Epithelial cell of proximal tubule (primary cell): ENCODE results near the gene SHROOM2. TPM values are rescaled to one million over a fixed set of nuclear protein-coding genes. Genes with fewer than 3 reads are reported as not detected.
A peak's percentile ranks its signal among the peaks of the same experiment; 100 is the strongest.

Experiments
- DNase-seq: peaks from one replicate; pipeline ENCODE4 v3.0.0-alpha.2; 2011; ENCODE audit warnings: low read depth
- H3K4me3 ChIP-seq: 2 replicates; pipeline ENCODE4 v1.5.1; 2011; ENCODE audit warnings: low read depth, mild to moderate bottlenecking, low read length
- total RNA-seq: library from RNA; depleted of rRNA; stranded (reverse); fragments of >200 nt; gene quantifications from 2 replicates; pipeline ENCODE4 v1.2.3, GENCODE V29; 2015
- TF ChIP-seq, protein P1 (sequence below): conservative IDR thresholded peaks from 2 replicates; pipeline ENCODE4 v1.5.1; 2012; ENCODE audit warnings: low read depth, mild to moderate bottlenecking, low read length

The SHROOM2 gene
- total RNA-seq, 1 donor from 2014 or later: 8.9 TPM

- no peak for DNase-seq
- no peak overlapping the region for H3K4me3 ChIP-seq
- TF ChIP-seq, protein P1, sequence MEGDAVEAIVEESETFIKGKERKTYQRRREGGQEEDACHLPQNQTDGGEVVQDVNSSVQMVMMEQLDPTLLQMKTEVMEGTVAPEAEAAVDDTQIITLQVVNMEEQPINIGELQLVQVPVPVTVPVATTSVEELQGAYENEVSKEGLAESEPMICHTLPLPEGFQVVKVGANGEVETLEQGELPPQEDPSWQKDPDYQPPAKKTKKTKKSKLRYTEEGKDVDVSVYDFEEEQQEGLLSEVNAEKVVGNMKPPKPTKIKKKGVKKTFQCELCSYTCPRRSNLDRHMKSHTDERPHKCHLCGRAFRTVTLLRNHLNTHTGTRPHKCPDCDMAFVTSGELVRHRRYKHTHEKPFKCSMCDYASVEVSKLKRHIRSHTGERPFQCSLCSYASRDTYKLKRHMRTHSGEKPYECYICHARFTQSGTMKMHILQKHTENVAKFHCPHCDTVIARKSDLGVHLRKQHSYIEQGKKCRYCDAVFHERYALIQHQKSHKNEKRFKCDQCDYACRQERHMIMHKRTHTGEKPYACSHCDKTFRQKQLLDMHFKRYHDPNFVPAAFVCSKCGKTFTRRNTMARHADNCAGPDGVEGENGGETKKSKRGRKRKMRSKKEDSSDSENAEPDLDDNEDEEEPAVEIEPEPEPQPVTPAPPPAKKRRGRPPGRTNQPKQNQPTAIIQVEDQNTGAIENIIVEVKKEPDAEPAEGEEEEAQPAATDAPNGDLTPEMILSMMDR: no peak
Observed at GRCh38 chrX:9906919-9907318, 120.7 kb downstream of the SHROOM2 start.

GRCh38 chrX:9907645-9908387 is 121.6 kb downstream of the SHROOM2 start:
- peak; percentile 4 for DNase-seq
- TF ChIP-seq, protein P1: no peak
- no peak overlapping the region for H3K4me3 ChIP-seq

DNA sequence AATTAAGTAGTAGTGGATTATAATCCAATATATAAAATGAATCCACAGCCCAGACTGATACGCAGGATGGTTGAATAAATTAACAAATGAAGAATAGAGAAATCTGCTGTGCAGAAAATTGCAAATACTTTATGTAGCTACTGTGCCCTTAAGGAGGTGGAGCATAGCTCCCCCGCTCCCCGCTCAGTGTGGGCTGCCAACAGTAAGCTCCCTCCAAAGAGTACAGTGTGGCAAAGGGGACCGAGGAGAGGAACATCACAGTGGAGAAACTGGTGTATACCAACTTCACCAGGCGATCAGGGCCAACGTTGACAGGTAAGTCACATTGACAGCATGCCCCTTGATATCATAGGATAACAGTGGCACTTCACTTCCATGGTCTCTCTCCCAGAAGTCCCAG is 123.0 kb downstream of the SHROOM2 start:
- TF ChIP-seq, protein P1: no peak
- no peak for DNase-seq
- H3K4me3 ChIP-seq: no peak overlapping the region

GRCh38 chrX:9911487-9911886 is 125.3 kb downstream of the SHROOM2 start:
- no peak for DNase-seq
- no peak overlapping the region for H3K4me3 ChIP-seq
- TF ChIP-seq, protein P1: no peak

DNA sequence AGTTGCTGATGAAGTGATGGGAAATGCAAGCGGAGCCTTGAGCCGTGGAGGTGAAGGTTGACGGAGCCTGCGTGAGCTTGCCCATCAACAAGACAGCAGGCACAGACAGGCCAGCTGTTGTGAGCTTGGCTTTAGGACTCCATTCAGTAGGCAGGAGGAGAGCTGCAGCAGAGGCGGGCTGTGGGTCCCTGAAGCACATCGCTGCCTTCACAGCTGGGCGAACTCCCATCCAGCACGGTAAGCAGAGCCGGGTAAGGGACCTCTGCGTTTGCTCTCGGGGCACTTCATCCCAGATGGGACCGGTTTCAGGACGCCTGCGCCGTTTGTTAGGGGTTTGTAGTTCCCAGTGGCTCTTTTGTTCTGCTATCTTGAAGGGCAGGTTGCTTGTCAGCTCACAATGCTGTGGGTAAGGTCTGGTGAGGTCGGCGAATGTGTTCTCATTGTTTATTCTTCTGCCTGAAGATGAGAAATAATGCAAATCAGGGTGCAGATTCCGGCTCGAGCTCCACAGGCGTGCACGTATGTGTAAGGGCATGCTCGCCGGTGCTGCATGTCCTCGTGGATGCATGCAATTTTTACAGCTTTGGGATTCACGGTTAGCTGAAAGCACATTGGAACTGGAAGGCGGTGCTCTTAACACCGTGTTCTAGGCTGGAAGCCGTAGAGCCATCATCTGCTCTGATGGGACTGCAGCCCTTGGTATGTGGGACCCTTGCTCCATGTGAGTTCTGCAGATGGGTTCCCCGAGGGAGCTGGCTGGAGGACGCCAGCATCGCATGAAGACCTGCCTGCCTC is 126.3 kb downstream of the SHROOM2 start:
- TF ChIP-seq, protein P1: no peak
- no peak for DNase-seq
- no peak overlapping the region for H3K4me3 ChIP-seq

DNA sequence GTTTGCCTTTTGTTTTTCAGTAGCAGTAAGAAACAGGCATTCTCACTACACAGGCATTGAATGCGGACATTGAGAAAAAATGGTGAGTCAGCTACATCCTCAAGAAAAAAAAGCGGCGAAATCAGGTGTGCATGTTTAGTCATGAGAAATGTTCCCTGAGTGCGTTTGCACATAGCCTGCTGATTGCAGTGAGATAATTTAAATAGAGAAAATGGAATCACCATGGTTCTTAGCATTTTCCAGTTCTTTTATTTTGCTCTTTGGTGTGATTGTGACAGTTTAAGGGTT is 126.9 kb downstream of the SHROOM2 start:
- no peak overlapping the region for H3K4me3 ChIP-seq
- TF ChIP-seq, protein P1: no peak
- DNase-seq: no peak

- no peak overlapping the region for H3K4me3 ChIP-seq
- no peak for DNase-seq
- TF ChIP-seq, protein P1: no peak
Observed at GRCh38 chrX:9917861-9918260, 131.6 kb downstream of the SHROOM2 start.
